ENCODE data around the gene TTC4. TPM values are rescaled to one million over a fixed set of nuclear protein-coding genes. Genes with fewer than 3 reads are reported as not detected.
"Not testable (repeated sequence)": the region's sequence is repeated elsewhere in the genome, so short reads cannot be mapped to it uniquely, and the experiment has no call there.

Gene TTC4
- total RNA-seq, 1 donor from 2014 or later, result 18.8 TPM

GRCh38 chr1:54774820-54775498, 59.3 kb downstream of the TTC4 start:
- Histone ChIP-seq H3K4me1 (ENCODE audit: control insufficient read depth in 3 of 3, insufficient read depth in 3 of 3, low read length in 3 of 3) (no peaks in the 10 kb centered on the region), H3K36me3 (ENCODE audit: control insufficient read depth in 3 of 3, insufficient read depth in 3 of 3, low read length in 3 of 3) (no peaks in the 10 kb centered on the region), H3K9me3 (ENCODE audit: control insufficient read depth in 3 of 3, low read length in 3 of 3) (no peaks in the 10 kb centered on the region), H3K27ac (ENCODE audit: low read depth, low read length) (no peak overlapping the region), H3K27me3 (ENCODE audit: control insufficient read depth in 3 of 3, insufficient read depth in 3 of 3, low read length in 3 of 3) (peaks cover 0 to 14% (median 2%) of the 10 kb centered on the region in 3 donors), H3K4me3 (ENCODE audit: low read length in 3 of 3) (no peak overlapping the region), H3K9ac (ENCODE audit: low read depth in 1 of 3, low read length in 3 of 3) (no peak overlapping the region)

GRCh38 chr1:54775828-54776721, 60.4 kb downstream of the TTC4 start:
- H3K27me3 ChIP-seq (ENCODE audit: control insufficient read depth in 3 of 3, insufficient read depth in 3 of 3, low read length in 3 of 3), result peaks cover 0 to 14% (median 8%) of the 10 kb centered on the region in 3 donors
- not testable (repeated sequence) for H3K4me1 ChIP-seq (ENCODE audit: control insufficient read depth in 3 of 3, insufficient read depth in 3 of 3, low read length in 3 of 3); H3K9me3 ChIP-seq (ENCODE audit: control insufficient read depth in 3 of 3, low read length in 3 of 3); H3K9ac ChIP-seq (ENCODE audit: low read depth in 1 of 3, low read length in 3 of 3); H3K27ac ChIP-seq (ENCODE audit: low read depth, low read length); H3K4me3 ChIP-seq (ENCODE audit: low read length in 3 of 3); H3K36me3 ChIP-seq (ENCODE audit: control insufficient read depth in 3 of 3, insufficient read depth in 3 of 3, low read length in 3 of 3)

GRCh38 chr1:54777011-54777410, 61.4 kb downstream of the TTC4 start:
- peaks cover 7 to 20% (median 17%) of the 10 kb centered on the region in 3 donors for H3K27me3 ChIP-seq (ENCODE audit: control insufficient read depth in 3 of 3, insufficient read depth in 3 of 3, low read length in 3 of 3)
- H3K27ac ChIP-seq (ENCODE audit: low read depth, low read length), result no peak overlapping the region

GRCh38 chr1:54777431-54777830, 61.8 kb downstream of the TTC4 start:
- H3K4me1 ChIP-seq (ENCODE audit: control insufficient read depth in 3 of 3, insufficient read depth in 3 of 3, low read length in 3 of 3), result peaks cover 0 to 4% (median 0%) of the 10 kb centered on the region in 3 donors
- no peak overlapping the region for H3K27ac ChIP-seq (ENCODE audit: low read depth, low read length)
- H3K9ac ChIP-seq (ENCODE audit: low read depth in 1 of 3, low read length in 3 of 3), result no peak overlapping the region
- no peak overlapping the region for H3K4me3 ChIP-seq (ENCODE audit: low read length in 3 of 3)
- H3K27me3 ChIP-seq (ENCODE audit: control insufficient read depth in 3 of 3, insufficient read depth in 3 of 3, low read length in 3 of 3), result peaks cover 12 to 24% (median 21%) of the 10 kb centered on the region in 3 donors
- no peaks in the 10 kb centered on the region for H3K9me3 ChIP-seq (ENCODE audit: control insufficient read depth in 3 of 3, low read length in 3 of 3)
- H3K36me3 ChIP-seq (ENCODE audit: control insufficient read depth in 3 of 3, insufficient read depth in 3 of 3, low read length in 3 of 3), result no peaks in the 10 kb centered on the region

More at GRCh38 chr1:54777011-54777410, 61.4 kb downstream of the TTC4 start:
- Histone ChIP-seq H3K9ac (ENCODE audit: low read depth in 1 of 3, low read length in 3 of 3) (no peak overlapping the region), H3K4me3 (ENCODE audit: low read length in 3 of 3) (no peak overlapping the region), H3K36me3 (ENCODE audit: control insufficient read depth in 3 of 3, insufficient read depth in 3 of 3, low read length in 3 of 3) (no peaks in the 10 kb centered on the region), H3K4me1 (ENCODE audit: control insufficient read depth in 3 of 3, insufficient read depth in 3 of 3, low read length in 3 of 3) (peaks cover 0 to 4% (median 0%) of the 10 kb centered on the region in 3 donors), H3K9me3 (ENCODE audit: control insufficient read depth in 3 of 3, low read length in 3 of 3) (no peaks in the 10 kb centered on the region)

GRCh38 chr1:54781023-54781723, 65.5 kb downstream of the TTC4 start:
- Histone ChIP-seq H3K27ac (ENCODE audit: low read depth, low read length) (no peak overlapping the region), H3K4me3 (ENCODE audit: low read length in 3 of 3) (peak overlapping the region in 1 of 3 donors; percentile 13), H3K27me3 (ENCODE audit: control insufficient read depth in 3 of 3, insufficient read depth in 3 of 3, low read length in 3 of 3) (peaks cover 13 to 28% (median 25%) of the 10 kb centered on the region in 3 donors), H3K9ac (ENCODE audit: low read depth in 1 of 3, low read length in 3 of 3) (peak overlapping the region in 1 of 3 donors; percentile 40), H3K9me3 (ENCODE audit: control insufficient read depth in 3 of 3, low read length in 3 of 3) (no peaks in the 10 kb centered on the region), H3K4me1 (ENCODE audit: control insufficient read depth in 3 of 3, insufficient read depth in 3 of 3, low read length in 3 of 3) (peaks cover 0 to 4% (median 0%) of the 10 kb centered on the region in 3 donors), H3K36me3 (ENCODE audit: control insufficient read depth in 3 of 3, insufficient read depth in 3 of 3, low read length in 3 of 3) (no peaks in the 10 kb centered on the region)

- no peak overlapping the region for H3K4me3 ChIP-seq (ENCODE audit: low read length in 3 of 3)
- no peak overlapping the region for H3K27ac ChIP-seq (ENCODE audit: low read depth, low read length)
- H3K9ac ChIP-seq (ENCODE audit: low read depth in 1 of 3, low read length in 3 of 3), result no peak overlapping the region
- H3K36me3 ChIP-seq (ENCODE audit: control insufficient read depth in 3 of 3, insufficient read depth in 3 of 3, low read length in 3 of 3), result no peaks in the 10 kb centered on the region
- H3K4me1 ChIP-seq (ENCODE audit: control insufficient read depth in 3 of 3, insufficient read depth in 3 of 3, low read length in 3 of 3), result peaks cover 0 to 4% (median 0%) of the 10 kb centered on the region in 3 donors
- H3K9me3 ChIP-seq (ENCODE audit: control insufficient read depth in 3 of 3, low read length in 3 of 3), result no peaks in the 10 kb centered on the region
- peaks cover 18 to 32% (median 30%) of the 10 kb centered on the region in 3 donors for H3K27me3 ChIP-seq (ENCODE audit: control insufficient read depth in 3 of 3, insufficient read depth in 3 of 3, low read length in 3 of 3)
Observed at GRCh38 chr1:54782156-54782555, 66.5 kb downstream of the TTC4 start.

- no peak overlapping the region for H3K27ac ChIP-seq (ENCODE audit: low read depth, low read length)
- no peaks in the 10 kb centered on the region for H3K36me3 ChIP-seq (ENCODE audit: control insufficient read depth in 3 of 3, insufficient read depth in 3 of 3, low read length in 3 of 3)
- no peak overlapping the region for H3K4me3 ChIP-seq (ENCODE audit: low read length in 3 of 3)
- no peak overlapping the region for H3K9ac ChIP-seq (ENCODE audit: low read depth in 1 of 3, low read length in 3 of 3)
- H3K9me3 ChIP-seq (ENCODE audit: control insufficient read depth in 3 of 3, low read length in 3 of 3), result no peaks in the 10 kb centered on the region
- peaks cover 0 to 4% (median 0%) of the 10 kb centered on the region in 3 donors for H3K4me1 ChIP-seq (ENCODE audit: control insufficient read depth in 3 of 3, insufficient read depth in 3 of 3, low read length in 3 of 3)
- peaks cover 21 to 36% (median 34%) of the 10 kb centered on the region in 3 donors for H3K27me3 ChIP-seq (ENCODE audit: control insufficient read depth in 3 of 3, insufficient read depth in 3 of 3, low read length in 3 of 3)
Observed at GRCh38 chr1:54782588-54782987, 66.9 kb downstream of the TTC4 start.

GRCh38 chr1:54784066-54784465, 68.4 kb downstream of the TTC4 start:
- Histone ChIP-seq H3K9me3 (ENCODE audit: control insufficient read depth in 3 of 3, low read length in 3 of 3) (no peaks in the 10 kb centered on the region), H3K27ac (ENCODE audit: low read depth, low read length) (no peak overlapping the region), H3K9ac (ENCODE audit: low read depth in 1 of 3, low read length in 3 of 3) (no peak overlapping the region), H3K4me1 (ENCODE audit: control insufficient read depth in 3 of 3, insufficient read depth in 3 of 3, low read length in 3 of 3) (peaks cover 0 to 4% (median 0%) of the 10 kb centered on the region in 3 donors), H3K4me3 (ENCODE audit: low read length in 3 of 3) (no peak overlapping the region), H3K36me3 (ENCODE audit: control insufficient read depth in 3 of 3, insufficient read depth in 3 of 3, low read length in 3 of 3) (no peaks in the 10 kb centered on the region), H3K27me3 (ENCODE audit: control insufficient read depth in 3 of 3, insufficient read depth in 3 of 3, low read length in 3 of 3) (peaks cover 22 to 38% (median 31%) of the 10 kb centered on the region in 3 donors)

- Histone ChIP-seq H3K4me3 (ENCODE audit: low read length in 3 of 3) (no peak overlapping the region), H3K36me3 (ENCODE audit: control insufficient read depth in 3 of 3, insufficient read depth in 3 of 3, low read length in 3 of 3) (no peaks in the 10 kb centered on the region), H3K27ac (ENCODE audit: low read depth, low read length) (no peak overlapping the region), H3K9me3 (ENCODE audit: control insufficient read depth in 3 of 3, low read length in 3 of 3) (peaks cover 1 to 3% (median 1%) of the 10 kb centered on the region in 3 donors), H3K4me1 (ENCODE audit: control insufficient read depth in 3 of 3, insufficient read depth in 3 of 3, low read length in 3 of 3) (no peaks in the 10 kb centered on the region), H3K9ac (ENCODE audit: low read depth in 1 of 3, low read length in 3 of 3) (no peak overlapping the region), H3K27me3 (ENCODE audit: control insufficient read depth in 3 of 3, insufficient read depth in 3 of 3, low read length in 3 of 3) (peaks cover 22 to 29% (median 27%) of the 10 kb centered on the region in 3 donors)
Observed at GRCh38 chr1:54786778-54787177, 71.1 kb downstream of the TTC4 start.

Data from skeletal muscle tissue (tissue), 4 donors.